HG03064 (cell line): Measurements from ENCODE around the gene YIPF1.

Experiments
- ATAC-seq: cut with Tn5 transposase; IDR thresholded peaks from one replicate; pipeline ENCODE4 v1.9.1; 2021; ENCODE audit warnings: low read depth; ENCODE audit not compliant: unreplicated experiment

Gene YIPF1

DNA sequence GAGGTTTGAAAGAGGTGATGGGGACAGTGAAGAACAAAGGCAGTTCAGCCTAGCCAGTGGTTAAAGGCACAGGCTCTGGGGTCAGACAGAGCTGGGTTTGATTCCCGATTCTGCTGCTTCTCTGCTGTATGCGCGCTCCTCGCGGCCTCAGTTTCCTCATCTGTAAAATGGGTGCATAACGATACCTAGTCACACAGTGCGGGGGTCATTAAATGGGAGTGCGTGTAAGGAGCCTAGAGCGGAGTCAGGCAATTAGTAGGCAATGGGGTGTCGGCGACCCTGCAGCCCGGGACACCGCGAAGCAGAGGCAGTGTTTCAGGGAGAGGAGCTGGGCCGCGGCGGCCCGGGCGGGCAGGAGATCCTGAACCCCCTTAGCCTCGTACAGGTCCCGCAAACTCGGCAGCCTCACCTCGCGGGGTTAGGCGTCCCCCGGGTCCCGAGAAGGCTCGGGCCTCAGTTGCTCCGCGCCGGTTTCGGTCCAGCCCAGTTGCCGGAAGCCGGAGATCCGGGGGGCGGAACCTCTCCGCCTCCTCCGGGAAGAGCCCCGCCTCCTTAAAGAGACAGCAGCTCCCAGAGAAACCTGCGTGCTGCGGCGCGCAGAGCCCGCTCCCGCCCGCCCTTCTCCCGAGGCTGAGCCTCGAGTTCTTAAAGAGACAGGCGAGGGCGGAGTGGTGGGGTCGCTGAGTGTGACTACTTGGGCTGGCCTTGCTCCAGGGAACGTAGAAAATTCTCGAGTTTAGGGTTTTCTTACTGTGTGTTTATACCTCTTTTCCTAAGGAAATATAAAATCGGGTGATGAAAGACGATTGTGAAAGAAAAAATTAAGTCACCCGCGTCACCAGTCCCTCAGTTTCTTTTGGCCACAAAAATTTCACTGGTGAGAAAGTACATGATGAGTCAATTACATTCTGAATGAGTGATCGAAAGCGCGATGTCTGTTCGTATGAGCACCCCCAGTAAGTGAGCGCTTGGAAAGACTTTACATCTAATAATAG is at the start of gene YIPF1:
Gene YIPF1 (minus strand): TSS at position 494 of the 995 bp plus-strand sequence. CDS start 860 bp downstream, outside the sequence.
- ATAC-seq = peak; percentile 85

DNA sequence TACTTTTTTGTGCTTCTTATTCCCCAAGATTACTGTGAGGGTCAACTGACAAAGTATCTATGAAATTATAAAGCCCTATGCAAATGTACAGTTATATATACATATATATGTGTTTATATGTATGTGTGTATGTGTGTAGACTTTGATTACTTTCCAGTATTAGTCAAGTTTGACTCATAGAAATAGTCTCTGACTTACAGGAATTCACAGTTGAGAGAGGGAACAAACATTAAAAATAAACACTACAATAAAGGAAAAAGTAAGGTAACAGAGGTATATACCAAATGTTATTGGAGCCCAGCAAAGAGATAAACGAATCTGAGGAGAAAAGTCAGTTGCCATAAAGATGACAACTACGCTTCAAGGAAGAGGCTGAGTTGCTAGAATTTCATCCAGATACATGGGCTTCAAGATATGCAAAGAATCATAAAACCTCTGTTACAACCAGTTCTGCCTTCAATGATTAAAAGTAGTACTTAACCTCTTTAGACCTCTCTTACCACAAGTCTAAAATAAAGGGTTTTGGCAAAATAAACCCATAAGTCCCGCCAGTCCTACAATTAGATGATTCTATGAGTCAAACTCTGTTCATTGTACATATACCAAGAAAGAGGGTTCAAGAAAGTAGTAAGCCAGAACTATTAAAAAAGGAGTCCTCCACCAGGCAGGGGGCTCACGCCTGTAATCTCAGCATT is 48.7 kb upstream of the YIPF1 start:
- ATAC-seq = no peak

DNA sequence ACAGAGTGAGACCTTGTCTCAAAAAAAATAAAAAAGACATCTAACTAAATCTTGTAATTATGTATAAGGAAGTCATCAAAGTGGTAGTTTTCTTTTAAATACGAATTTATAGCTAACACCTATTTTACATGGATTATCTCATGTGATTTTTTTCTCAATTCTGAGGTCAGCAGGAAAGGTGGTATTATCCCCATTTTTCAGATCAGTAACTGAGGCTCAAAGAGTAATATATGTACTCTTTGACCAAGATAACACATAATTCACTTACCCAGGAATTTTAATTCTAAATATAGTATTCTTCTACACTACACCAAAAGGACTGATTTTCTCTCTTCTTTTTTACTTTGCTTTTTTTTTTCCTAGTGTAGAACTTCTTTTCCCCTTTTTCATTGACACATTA is 46.8 kb upstream of the YIPF1 start:
- ATAC-seq = no peak

DNA sequence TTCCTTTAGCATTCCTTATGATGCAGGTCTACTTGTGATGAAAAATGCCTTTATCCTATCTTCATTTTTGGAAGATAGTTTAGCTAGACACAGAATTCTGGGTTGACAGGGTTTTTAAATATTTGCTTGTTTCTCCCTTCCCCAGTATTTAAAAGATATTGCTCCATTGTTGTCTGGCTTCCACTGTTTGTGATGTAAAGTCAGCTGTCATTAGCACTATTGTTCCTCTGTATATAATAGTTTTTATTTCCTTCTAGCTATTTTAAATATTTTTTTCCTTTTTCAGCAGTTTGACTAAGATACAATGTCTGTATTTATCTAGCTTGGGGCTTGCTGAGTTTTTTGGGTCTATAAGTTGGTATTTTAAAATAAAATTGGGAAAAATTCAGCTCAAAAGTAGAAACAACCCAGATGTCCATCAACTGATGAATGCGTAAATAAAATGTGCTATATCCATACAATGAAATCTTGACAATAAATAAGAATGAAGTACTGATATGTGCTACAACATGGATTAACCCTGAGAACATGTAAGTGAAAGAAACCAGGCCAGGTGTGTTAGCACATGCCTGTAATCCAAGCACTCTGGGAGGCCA is 44.7 kb upstream of the YIPF1 start:
- ATAC-seq = no peak

DNA sequence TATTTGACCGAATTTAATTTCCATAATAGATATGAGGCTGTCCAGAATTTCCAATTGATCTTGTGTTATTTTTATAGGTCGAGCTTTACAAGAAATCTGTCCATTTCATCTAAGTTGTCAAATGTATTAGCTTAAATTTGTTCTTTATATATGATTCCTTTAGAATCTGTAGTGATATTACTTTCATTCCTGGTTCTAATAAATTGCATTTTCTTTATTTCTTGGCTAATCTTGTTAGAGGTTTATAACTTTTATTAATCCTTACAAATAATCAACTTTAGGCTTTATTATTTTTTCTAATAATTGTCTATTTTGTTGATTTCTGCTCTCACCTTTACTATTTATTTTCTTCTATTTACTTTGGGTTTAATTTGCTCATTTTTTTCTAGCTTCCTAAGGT is 41.9 kb upstream of the YIPF1 start:
- no peak for ATAC-seq

DNA sequence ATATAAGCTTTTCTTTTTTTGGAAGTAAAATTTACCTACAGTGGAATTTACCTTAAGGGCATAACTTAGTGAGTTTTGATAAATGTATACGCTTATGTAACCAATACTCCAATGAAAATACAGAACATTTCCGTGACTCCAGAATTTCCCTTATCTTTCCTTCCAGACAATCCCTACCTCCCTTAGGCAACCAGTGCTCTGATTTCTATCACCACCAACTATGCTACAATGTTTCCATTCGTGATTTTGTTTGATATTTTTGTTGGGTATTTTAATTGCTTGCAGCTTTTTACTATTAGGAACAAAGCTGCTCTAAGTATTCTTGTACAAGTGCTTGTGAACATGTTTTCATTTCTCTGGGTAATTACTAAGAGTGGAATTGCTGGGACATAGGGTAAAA is 41.3 kb upstream of the YIPF1 start:
- ATAC-seq = no peak

DNA sequence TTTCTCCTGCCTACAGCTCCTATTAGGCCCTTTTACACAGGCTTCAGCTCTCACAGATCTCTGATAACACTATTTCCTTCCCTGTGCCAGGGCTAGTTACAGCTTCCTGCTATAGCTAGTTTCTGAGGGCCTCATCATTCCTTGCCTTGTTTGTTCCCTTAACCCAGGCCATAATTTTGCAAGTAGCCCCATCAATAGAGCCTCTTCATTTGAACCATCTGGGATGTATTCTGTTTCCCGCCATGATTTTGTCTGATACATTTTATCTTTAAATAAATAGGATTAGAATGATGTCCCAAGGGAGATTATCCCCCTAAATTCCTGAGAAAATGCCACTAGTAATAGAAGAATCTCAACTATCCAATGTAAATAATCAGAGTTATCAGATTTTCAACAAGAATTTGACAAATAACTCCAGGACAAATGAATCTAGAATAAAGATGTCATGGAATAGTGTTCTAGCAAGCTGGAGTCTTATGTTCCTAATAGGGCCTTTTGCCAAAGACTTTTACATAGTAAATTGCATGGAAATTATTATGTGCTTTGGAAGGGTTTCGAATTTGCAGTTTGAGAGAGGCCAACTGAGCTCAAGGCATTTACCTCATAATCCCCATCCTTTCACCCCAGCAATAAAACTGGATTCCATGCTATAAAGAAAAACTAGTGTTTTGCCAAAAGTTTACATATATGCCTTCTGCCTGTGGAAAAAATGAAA is 39.8 kb upstream of the YIPF1 start:
- ATAC-seq = no peak

DNA sequence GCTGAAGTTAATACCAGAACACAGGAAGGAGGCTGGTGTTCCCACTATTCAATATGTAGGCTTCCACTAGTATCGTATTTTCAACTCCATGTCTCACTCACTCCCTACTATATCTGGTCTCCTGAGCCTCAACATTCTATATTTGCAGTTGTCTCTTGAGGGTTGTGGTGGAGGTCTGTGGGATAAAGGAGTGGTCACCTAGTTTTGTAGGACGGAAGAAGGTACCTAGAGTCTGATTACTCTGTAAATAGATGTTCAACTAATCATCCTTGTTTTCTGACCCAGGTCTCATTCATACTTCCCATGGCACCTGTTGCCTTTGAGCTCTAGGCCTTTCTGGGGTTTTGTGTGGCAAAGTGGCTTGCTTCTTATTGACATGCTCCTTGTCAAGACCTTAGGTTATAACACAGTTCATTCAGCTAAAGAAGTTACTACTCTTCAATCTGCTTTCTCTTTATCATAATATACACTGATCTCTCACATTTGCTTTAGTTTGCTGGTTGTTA is 37.8 kb upstream of the YIPF1 start:
- ATAC-seq = no peak

DNA sequence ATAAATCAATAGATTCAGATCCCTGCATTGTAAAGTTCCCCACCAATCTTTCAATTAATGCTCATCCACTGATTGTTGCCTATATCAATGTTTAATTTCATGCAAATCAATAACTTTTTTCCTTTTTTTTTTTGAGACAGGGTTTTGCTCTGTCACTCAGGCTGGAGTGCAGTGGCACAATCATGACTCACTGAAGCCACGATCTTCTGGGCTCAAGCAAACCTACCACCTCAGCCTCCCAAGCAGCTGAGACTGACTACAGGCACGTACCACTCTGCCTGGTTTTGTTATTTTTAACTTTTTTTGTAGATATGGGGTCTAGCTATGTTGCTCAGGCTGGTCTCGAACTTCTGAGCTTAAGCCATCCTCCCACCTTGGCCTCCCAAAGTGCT is 30.1 kb upstream of the YIPF1 start:
- no peak for ATAC-seq

DNA sequence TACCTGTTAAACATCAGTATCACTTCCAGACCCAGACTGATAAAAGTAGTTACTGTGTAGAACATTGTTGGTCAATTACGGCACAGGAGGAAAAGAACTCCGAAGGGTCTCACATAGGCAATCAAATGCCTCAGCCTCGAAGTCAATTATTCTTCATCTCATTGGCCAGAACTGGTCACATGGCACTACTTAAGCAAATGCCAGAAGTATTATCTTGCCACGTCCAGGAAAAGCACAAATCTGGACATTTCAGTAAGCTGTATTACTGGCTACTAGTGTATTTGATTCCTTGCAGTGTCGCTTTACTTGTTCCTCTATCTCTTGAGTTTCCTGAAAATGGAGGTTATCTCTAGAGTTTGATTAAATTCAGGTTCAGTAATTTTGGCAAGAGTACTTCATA is 28.7 kb upstream of the YIPF1 start:
- ATAC-seq = no peak

DNA sequence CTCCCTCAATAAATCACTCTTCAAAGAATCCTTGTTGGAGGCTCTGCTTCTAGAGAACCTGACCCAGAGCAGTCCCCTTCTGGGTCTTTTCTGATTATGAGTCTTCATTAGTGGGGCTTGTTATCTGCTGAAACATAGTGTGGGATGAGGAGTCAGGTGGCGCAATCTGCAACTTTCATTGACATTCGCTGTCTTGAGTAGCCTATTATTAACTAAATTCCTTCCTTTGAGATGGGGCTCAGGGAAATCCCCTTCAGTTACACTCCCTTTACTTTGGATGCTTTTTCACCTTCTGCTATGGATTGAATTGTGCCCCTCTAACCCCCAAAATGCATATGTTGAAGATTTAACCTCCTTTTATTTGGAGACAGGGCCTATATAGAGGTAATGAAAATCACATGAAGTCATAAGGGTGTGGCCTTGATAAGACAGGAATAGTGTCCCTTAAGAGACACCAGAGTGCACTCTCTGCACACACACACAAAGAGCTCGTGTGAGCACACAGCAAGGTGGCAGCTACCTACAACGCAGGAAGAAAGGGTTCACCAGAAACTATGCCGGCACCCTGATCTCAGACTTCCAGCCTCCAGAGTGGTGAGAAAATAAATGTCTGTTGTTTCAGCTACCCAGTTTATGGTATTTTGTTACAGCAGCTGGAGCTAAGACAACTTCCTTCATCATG is 23.9 kb upstream of the YIPF1 start:
- ATAC-seq = no peak

DNA sequence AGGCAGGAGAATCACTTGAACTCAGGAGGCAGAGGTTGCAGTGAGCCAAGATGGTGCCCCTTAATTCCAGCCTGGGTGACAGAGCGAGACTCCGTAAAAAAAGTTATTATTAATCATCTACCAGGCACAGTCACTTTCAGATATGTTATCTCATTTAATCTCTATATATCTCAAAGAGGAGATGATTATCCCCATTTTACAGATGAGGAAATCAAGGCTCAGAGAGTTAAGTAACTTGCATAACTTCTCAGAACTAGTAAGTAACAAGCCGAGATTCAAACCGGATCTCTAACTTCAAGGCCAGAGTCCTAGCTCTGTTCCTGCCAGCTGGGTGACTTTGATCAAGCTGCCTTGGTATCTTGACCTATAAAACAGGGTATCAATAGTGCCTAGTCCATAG is 21.8 kb upstream of the YIPF1 start:
- ATAC-seq = no peak

DNA sequence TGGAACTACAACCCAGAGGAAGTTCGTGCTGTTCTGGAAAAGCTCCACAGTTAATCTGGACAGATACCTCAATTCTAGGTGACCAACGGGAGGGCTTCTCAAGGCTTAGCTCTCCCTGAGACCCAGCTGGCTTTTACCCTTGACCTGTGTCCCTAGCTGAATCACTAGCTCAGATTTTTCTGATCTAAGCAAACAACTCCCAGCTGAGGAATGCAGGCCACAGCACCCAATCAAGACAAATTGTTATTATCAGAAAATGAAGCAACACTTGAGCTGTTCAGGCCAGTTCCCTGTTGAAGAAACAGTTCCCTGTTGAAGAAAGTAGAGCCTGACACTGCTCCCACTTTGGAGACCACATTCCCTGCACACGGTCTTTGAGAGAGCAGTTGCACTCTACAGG is 20.3 kb upstream of the YIPF1 start:
- ATAC-seq = no peak

DNA sequence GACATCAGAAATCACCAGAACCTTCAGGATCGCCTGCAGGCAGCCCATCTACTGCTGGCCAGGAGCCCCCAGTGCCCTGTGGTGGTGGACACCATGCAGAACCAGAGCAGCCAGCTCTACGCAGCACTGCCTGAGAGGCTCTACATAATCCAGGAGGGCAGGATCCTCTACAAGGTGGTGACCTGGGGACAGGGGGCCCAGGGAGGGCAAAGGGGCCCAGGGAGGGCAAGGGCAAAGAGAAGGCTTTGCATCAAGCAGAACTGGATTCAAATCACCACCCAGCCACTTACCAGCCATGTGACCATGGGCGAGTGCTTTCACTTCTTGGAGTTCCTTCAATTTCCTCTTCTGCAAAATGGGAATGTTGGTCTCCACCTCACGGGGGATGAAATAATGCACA is 16.5 kb upstream of the YIPF1 start:
- no peak for ATAC-seq

DNA sequence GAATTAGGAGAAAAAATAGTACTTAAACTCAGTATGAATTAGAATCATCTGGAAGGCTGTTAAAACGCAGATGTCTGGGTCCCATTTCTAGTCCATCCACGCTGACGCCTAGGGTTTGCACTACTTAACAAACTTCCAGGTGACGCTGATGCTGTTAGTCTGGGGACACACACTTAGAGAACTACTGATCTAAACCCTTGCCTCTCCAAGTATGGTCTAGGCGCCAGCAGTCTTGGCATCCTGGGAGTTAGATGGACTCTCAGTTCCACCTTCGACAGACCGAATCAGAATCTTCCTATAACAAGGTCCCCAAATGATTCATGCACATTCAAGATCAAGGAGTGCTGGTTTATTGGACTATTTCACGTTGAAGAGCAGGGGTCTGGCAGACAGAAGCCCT is 15.9 kb upstream of the YIPF1 start:
- ATAC-seq = no peak

DNA sequence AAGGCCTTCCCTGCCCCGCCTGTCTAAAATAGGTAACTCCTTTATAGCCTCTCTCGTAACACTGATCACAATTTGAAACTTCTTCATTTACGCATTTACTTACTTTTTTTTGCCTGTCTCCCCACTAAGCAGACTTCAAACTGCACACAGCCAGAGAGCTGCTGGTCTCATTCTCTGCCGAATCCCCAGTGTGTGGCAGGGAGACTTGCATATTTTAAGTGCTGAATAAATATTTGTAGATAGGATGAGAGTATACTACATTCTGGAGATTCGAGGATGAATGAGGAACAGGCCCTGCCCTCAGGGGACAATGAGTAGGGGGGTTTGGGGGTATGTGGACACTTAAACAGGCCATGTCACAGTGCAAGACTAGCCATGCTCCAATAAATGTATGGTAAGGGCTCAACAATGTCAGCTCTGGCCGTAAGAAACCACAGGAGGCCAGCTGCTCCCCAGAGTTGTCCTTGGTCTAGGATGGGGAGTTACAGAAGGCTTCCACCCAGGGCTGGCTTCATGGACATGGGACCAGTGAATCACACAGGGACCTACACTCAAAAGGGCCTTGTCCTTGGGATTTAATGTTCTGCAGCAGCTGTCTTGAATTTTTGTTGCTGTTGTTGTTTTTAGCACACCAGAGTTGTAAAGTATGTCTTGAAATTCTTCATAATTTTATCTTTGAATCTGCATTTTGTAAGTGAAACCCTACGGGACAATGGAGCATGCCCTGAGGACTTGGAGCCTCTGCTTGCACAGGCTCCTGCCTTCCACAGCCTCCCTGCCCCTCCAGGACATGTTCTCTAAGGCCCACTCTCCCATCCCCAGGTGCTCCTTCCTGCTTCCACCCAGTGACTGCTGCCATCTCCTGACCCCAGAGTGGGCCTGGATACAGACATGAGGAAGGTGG is 12.9 kb upstream of the YIPF1 start:
- ATAC-seq = no peak

DNA sequence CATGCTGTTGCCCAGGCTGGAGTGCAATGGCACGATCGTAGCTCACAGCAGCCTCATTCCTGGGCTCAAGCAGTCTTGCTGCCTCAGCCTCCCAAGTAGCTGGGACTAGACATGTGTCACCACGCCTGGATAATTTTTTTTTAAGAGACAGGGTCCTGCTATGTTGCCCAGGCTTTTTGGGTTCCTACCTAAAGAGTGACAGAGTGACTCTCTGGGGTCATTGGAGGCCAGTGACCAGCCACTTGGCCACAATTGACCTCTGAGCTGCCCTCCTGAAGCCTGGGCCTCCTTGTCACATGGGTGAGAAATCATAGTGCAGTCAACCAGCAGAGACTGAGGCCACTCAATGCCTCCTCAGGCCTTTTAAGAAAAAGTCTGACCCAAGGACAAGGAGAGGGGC is 10.1 kb upstream of the YIPF1 start:
- no peak for ATAC-seq

DNA sequence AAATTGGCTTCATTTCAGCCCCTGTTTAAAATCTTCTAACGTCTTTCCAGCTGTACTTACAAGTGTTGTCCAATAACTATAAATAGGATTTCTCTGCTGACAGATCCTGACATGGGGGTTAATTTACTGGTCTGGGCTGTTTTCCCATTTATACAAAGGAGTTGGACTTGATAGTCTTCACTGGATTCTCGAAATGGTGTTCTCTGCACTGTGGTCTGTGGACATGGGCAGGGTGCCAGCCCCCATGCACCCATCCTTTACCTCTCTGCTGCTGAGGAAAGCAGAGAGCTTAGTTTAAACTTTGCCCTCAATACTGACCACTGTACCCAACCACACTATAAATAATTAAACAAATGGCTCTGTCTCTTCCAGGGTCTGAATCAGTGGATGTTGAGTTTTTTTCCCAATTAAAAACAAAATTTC is 9.6 kb upstream of the YIPF1 start:
- ATAC-seq = no peak

DNA sequence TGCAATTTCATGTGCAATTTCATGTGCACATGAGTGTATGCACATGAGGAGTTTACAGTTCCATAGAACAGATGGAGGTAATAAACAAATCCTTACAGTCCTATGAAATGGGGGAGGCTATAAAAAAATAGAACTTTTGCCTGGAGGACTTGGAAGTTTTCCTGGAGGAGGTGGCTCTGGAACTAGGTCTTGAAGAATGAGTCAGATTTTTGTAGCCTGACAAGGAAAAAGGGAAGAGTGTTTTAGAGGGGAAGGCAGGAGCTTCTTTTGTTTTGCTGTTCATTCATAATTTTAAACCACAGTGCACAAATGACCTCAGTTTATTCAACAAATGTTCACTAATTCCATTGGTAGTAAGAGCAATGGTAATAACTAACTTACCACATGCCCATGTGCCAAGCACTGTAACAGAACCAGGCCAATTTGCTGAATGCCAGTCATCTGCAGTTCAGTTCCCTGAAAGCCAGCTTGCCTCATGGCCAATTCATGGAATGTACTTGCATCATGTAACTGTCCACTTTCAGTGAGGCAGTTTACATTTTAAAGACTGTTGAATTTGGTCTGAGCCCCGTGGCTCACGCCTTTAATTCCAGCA is 7.1 kb upstream of the YIPF1 start:
- ATAC-seq = no peak
